ENCODE data around the gene NEK5. TPM values are rescaled to one million over a fixed set of nuclear protein-coding genes. Genes with fewer than 3 reads are reported as not detected.
"Not testable (repeated sequence)": the region's sequence is repeated elsewhere in the genome, so short reads cannot be mapped to it uniquely, and the experiment has no call there.

The NEK5 gene
- polyA plus RNA-seq, 1 experiment = 0.04 TPM

DNA sequence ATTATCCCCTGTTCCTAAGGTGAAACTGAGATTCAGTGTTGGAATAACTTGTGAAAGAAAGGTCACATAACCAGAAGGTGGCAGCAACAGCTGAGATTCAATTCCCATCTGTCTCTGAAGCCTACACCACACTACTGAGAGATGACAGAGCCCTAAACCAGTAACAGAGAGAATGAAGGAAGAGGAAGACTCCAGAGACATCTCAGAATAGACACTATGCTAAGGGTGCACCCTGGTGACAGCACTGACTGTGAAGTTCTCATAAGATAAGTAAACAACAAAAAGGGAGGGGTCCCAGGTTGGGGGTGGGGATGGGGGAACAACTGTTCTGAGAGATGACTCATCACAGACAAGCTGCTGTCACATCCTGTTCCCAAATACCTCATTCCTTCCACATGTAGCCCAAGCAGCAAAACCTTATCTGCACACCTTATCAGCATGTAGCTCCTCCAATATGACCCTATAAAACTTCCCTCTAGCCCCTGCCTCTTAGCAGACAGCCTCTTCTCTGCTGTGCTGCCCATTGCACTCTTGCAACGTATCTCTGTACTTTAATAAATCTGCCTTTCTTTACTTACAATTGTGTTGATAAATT lies 57.8 kb downstream of the NEK5 start:
- DNase-seq (ENCODE audit: low read depth, low spot score) = no peak
- TF ChIP-seq, protein P1, sequence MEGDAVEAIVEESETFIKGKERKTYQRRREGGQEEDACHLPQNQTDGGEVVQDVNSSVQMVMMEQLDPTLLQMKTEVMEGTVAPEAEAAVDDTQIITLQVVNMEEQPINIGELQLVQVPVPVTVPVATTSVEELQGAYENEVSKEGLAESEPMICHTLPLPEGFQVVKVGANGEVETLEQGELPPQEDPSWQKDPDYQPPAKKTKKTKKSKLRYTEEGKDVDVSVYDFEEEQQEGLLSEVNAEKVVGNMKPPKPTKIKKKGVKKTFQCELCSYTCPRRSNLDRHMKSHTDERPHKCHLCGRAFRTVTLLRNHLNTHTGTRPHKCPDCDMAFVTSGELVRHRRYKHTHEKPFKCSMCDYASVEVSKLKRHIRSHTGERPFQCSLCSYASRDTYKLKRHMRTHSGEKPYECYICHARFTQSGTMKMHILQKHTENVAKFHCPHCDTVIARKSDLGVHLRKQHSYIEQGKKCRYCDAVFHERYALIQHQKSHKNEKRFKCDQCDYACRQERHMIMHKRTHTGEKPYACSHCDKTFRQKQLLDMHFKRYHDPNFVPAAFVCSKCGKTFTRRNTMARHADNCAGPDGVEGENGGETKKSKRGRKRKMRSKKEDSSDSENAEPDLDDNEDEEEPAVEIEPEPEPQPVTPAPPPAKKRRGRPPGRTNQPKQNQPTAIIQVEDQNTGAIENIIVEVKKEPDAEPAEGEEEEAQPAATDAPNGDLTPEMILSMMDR (IDR thresholded peaks at IDR 0.05; ENCODE audit: low read depth, low read length) = no peak
- no peaks in the 10 kb centered on the region for H3K27me3 ChIP-seq (ENCODE audit: control insufficient read depth, insufficient read depth, low read length)
- ChIA-PET CTCF (interaction anchor here (0.6 to 1.4 kb wide), 3 partner anchors 56 to 131 kb away, joined by 3 to 7 read pairs (median 3); no protein-coding TSS in a partner anchor), POLR2A (no interaction called here)
- H3K27ac ChIP-seq (ENCODE audit: low read depth, low read length) = no peak overlapping the region
- peaks cover 19% of the 10 kb centered on the region for H3K9me3 ChIP-seq (ENCODE audit: control insufficient read depth, insufficient read depth, low read length)
- no peak overlapping the region for H3K4me3 ChIP-seq (ENCODE audit: low read depth, low read length)

DNA sequence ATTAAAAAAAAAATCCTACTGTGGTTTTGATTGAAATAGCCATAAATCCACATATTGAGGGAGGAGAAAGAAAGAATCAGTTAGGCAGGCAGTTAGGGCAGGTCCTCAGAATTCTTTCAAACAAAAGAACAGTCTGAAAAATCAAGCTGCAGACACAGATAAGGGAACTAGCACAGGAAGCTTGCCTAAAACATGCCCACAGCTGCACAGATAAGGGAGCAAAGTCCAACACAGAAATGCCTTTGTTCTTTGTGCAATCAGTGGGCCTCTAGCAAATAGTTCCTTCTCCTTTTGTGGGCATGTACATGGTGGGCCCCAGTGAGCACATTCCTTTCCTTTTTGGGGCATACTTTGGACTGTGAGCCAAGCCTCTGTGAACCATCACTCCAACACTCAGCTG lies 61.6 kb downstream of the NEK5 start:
- CTCF ChIA-PET = interaction anchor here (0.7 to 1.6 kb wide), 2 partner anchors 21 to 60 kb away, joined by 3 to 5 read pairs; no protein-coding TSS in a partner anchor
- H3K9me3 ChIP-seq (ENCODE audit: control insufficient read depth, insufficient read depth, low read length) = peaks cover 22% of the 10 kb centered on the region
- DNase-seq (ENCODE audit: low read depth, low spot score) = no peak
- POLR2A ChIA-PET = no interaction called here
- no peaks in the 10 kb centered on the region for H3K27me3 ChIP-seq (ENCODE audit: control insufficient read depth, insufficient read depth, low read length)
- TF ChIP-seq, protein P1 (IDR thresholded peaks at IDR 0.05; ENCODE audit: low read depth, low read length) = no peak
- H3K27ac ChIP-seq (ENCODE audit: low read depth, low read length) = no peak overlapping the region
- H3K4me3 ChIP-seq (ENCODE audit: low read depth, low read length) = no peak overlapping the region

DNA sequence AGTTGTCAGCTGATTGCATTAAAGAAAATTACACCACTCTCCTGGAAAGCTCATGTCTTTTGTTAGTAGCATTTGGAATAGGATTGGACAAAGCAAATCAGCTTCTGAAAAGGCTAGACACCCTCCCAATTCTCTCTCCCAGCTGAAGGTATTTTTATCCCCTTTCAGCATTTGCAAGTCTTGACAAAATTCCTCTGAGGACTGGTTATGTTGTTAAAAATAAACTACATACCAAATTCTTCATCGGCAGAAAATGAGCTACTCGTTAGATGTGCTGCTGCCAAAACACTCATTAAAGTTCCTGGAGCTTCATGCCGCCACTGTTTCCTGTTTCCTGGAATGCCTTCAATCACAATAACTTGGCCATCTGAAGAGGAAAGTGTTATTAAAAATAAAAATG lies 67.3 kb downstream of the NEK5 start:
- no peak overlapping the region for H3K4me3 ChIP-seq (ENCODE audit: low read depth, low read length)
- CTCF ChIA-PET = no interaction called here
- H3K27me3 ChIP-seq (ENCODE audit: control insufficient read depth, insufficient read depth, low read length) = no peaks in the 10 kb centered on the region
- H3K9me3 ChIP-seq (ENCODE audit: control insufficient read depth, insufficient read depth, low read length) = peaks cover 7% of the 10 kb centered on the region
- TF ChIP-seq, protein P1 (IDR thresholded peaks at IDR 0.05; ENCODE audit: low read depth, low read length) = no peak
- H3K27ac ChIP-seq (ENCODE audit: low read depth, low read length) = no peak overlapping the region
- no peak for DNase-seq (ENCODE audit: low read depth, low spot score)
- POLR2A ChIA-PET = no interaction called here

DNA sequence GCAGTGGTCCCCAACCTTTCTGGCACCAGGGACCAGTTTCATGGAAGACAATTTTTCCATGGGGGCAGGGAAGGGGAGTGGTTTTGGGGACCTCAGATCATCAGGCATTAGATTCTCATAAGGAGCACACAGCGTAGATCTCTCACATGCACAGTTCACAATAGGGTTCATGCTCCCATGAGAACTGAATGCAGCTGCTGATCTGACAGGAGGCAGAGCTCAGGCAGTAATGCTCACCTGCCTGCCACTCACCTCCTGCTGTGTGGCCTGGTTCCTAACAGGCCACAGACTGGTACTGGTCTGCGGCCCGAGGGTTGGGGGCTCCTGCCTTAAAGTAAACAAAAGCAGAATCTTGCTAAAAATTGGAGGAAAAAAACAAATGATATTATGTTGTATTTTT lies 67.8 kb downstream of the NEK5 start:
- H3K27me3 ChIP-seq (ENCODE audit: control insufficient read depth, insufficient read depth, low read length); CTCF ChIA-PET; H3K9me3 ChIP-seq (ENCODE audit: control insufficient read depth, insufficient read depth, low read length); POLR2A ChIA-PET; H3K27ac ChIP-seq (ENCODE audit: low read depth, low read length); H3K4me3 ChIP-seq (ENCODE audit: low read depth, low read length); DNase-seq (ENCODE audit: low read depth, low spot score): not testable (repeated sequence)

DNA sequence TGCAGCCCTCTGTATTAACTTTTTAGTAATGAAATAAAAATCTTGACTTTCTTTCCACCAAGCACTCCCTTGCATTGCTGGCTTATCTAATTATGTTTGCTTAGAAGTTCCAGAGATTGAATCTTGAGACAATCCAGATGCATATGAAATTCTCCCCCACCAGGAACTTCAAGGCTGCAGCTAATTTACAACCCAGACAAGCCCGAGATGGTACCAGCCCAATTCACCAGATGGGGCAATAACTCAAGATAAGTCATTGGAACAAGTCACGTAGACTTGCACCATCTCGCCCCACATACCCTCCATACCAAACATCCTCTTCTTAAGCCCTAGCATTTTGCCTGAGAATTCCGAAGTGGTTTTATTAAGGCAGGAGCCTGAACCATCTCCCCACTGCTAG lies 75.4 kb downstream of the NEK5 start:
- TF ChIP-seq, protein P1 (IDR thresholded peaks at IDR 0.05; ENCODE audit: low read depth, low read length) = no peak
- Histone ChIP-seq H3K27me3 (ENCODE audit: control insufficient read depth, insufficient read depth, low read length) (no peaks in the 10 kb centered on the region), H3K9me3 (ENCODE audit: control insufficient read depth, insufficient read depth, low read length) (no peaks in the 10 kb centered on the region), H3K27ac (ENCODE audit: low read depth, low read length) (no peak overlapping the region), H3K4me3 (ENCODE audit: low read depth, low read length) (no peak overlapping the region)
- CTCF ChIA-PET = no interaction called here
- POLR2A ChIA-PET = no interaction called here
- DNase-seq (ENCODE audit: low read depth, low spot score) = no peak
